HG02678 (cell line): ENCODE data around the gene MALRD1.

Experiments
- ATAC-seq: cut with Tn5 transposase; IDR thresholded peaks from one replicate; pipeline ENCODE4 v1.9.1; 2021; ENCODE audit warnings: mild to moderate bottlenecking, moderate library complexity; ENCODE audit not compliant: unreplicated experiment

MALRD1 gene

DNA sequence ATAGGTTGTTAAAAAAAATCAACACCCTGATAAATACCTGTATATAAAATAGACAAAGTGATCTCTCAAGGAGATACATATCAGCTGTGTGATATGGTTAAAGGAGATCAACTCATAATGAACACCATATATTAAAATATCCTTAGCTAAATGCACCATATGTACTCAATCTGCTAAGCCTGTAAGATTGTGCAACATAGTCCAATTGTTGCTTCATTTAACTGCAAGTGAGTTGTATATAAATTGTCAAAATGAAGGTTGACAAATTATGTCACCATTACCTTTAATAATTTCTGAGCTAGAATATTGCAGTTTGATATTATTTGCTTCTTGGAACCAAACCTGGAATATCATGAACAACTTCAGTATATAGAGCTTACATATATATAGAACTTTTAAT, 283.7 kb downstream of the MALRD1 start:
- no peak for ATAC-seq

DNA sequence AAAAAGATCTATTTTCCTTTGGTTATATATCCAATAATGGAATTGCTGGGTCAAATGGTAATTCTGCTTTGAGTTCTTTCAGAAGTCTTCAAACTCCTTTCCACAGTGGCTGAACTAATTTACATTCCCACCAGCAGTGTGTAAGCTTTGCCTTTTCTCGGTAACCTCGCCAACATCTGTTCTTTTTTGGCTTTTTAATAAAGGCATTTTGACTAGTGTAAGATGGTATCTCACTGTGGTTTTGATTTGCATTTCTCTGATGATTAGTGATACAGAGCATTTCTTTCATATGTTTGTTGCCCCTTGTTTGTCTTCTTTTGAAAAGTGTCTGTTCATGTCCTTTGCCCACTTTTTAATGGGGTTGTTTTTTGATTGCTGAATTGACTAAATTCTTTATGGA, 285.0 kb downstream of the MALRD1 start:
- ATAC-seq = no peak

DNA sequence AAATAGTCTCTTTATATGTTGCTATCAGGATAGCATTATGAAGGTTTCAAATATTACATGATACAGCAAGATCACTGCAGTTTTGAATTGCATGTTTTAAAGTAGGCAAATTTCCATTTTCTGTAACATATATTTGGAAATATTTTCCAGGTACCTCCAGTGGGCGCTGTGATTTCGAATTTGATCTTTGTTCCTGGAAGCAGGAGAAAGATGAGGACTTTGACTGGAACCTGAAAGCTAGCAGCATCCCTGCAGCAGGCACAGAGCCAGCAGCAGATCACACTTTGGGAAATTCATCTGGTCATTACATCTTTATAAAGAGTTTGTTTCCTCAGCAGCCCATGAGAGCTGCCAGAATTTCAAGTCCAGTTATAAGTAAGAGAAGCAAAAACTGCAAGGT, 299.0 kb downstream of the MALRD1 start:
- ATAC-seq = no peak

DNA sequence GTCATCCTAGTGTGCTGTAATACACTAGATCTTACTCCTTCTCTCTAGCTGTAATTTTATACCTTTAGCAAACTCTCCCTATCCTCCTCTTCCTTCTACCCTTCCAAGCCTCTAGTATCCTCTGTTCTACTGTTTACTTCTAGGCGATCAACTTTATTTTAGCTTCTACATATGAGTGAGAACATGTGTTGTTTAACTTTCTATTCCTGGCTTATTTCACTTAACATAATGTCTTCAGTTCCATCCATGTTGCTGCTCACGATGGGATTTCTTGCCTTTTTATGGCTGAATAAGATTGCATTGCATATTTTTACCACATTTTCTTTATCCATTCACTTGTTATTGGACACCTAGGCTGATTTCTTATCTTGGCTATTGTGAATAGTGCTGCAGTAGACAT, 318.6 kb downstream of the MALRD1 start:
- no peak for ATAC-seq

DNA sequence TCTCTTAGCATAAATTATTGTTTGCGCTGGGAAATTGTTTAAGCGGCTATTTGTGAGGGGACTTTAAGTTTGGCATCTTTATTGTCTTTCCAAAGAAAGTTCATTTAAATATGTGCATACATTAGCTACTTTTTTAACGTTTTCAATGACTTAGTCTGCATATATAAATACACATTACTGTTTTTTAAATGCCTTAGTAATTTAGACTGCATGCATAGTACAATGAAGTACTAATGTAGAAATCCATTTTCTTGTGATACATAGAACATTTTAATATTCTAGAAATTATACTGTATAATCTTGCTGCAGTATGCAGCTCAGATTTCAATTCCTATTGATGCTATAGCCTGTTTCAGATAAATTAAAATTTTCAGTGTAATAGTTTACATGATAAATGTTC, 325.4 kb downstream of the MALRD1 start:
- ATAC-seq = no peak

DNA sequence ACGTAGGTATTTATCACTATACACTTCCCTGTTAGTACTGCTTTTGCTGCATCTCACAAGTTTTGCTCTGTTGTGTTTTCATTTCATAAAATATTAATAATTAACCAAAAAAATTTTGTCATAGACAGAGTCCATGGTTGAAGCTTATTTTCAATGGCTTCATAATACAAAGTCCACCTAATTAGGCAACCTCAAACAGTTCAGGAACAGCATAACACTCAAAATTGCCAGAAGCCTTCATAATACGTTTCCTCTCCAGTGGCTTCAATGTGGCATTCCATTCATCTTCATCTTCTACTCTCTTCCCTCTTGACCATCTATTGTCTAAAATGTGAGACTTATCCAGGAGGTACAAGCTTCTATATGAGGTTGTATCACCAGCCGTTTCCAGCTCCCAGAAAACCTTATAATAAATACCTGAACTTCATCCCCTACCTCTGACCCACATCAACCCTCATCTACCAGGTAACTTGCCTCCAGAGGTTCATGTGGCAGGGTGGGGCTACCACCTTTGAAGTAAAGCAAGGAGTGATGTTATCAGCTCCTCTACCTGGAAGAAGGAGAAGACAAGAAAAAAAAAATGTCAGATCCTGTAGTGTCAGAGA, 337.3 kb downstream of the MALRD1 start:
- no peak for ATAC-seq

DNA sequence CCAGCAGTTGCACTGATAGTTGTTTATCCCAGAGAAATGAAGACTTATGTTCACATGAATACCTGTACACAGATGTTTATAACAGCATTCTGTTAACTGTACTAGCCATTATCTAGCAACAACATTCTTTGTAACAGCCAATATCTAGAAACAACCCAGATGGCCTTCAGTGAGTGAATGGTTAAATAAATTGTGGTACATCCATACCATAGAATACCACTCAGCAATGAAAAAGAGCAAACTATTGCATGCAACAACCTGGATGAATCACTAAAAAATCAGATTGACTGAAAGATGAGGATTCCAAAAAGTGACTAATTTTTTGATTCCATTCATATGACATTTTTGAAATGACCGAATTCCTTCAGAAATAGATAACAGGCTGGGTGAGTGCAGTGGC, 360.3 kb downstream of the MALRD1 start:
- no peak for ATAC-seq

DNA sequence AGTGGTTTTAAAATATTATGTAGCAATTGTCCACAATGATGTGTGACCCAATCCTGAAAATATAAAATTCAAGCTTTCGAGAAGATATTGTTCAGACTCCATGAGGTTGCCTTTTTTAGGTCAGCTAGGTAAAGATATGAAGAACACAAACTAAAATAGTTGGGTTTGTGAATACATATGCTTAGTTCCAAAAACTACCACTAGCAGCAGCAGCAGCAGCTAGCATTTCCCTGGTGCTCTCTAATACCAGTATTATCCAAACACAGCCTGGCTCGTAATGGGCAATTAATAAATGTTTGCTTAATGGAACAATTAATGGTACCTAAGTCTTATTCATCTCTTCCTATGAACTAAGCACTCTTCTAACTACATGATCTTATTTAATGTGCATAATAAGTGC, 362.5 kb downstream of the MALRD1 start:
- no peak for ATAC-seq

DNA sequence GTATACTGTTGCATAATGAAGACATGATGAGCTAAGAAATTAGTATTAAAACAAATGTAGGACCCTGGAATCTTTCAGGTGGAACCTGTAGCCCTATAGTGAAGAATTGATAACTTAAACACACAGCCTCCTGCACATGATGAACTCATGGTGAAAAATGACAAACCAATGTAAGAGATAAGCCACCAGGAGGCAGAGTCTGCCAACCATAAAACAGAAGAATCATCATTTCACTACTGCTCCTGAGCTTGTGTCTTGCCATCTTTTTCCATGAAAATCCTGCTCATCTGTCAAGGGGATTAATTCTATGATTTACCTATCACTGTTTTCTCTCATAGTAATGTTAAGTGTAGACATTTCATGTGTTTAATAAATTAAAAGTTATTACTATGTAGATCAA, 363.9 kb downstream of the MALRD1 start:
- no peak for ATAC-seq

DNA sequence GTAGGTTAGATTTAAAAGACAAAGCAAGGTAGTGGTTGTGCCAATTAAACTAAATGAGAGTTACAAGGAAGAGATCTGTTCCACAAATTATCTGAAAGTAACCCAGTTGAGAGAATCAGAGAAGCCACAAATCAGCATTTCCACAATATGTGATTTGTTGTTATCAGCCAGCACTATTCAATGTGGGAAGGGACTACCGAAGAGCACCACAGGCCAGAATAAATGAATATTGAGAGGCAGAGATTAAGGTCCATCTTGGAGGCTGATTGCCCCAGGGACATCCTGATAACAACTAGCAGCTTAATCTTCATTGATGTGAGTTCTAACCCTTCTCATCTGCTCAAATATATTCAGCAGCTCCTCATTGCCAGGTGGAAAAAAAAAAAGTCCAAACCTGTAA, 367.6 kb downstream of the MALRD1 start:
- no peak for ATAC-seq

DNA sequence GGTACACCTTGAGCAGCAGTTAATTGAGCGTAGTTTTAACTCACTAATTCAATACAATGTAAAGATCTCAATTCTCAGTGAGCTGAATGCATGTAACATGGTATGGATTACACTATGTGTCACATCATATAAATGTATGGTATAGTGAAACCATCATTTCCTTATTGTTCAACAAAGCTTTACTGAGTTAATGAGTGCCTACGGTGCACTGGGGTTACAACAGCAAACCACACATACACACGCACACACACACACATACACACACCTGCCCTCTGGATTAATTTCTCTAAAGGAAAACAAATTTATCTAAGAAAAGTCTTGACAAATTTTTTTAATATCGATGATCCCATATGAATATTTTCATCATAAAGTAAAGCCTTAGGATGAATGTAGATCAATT, 369.1 kb downstream of the MALRD1 start:
- no peak for ATAC-seq

DNA sequence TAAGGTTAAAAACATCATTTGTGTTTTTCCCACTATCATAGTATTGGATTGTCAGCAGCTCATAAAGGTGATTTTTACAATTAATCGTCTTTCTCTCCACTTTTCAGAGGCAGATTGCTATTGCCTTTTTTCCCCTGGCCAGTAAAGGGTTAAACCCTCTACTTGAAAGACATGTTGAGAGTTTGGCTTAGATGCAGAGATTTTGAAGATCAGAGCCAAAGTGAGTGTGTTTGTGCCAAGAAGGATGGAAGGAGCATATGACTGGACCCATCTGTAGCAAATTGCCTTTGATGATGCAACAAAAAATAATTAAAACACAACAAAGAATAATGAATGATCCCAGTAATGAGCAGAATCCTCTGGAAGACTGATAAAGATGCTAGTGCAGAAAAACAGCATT, 373.1 kb downstream of the MALRD1 start:
- ATAC-seq = no peak

DNA sequence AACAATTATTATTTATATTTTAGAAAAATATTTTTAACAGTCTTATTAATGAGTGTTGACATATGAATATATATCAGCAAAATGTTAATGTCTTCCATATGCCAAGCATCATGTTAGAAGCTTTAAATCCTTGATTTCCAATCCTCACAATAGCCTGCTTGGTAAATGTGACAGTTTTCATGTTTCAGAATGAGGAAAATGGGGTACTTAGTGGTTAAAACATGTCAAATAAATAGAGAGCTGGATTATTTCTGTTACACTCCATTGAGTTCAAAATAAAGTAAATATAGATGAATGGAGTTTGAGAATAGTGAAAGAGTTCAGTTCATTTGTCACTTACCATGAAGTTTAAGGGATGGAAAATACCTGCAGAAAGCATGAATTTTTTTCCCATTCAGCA, 377.4 kb downstream of the MALRD1 start:
- ATAC-seq = no peak

DNA sequence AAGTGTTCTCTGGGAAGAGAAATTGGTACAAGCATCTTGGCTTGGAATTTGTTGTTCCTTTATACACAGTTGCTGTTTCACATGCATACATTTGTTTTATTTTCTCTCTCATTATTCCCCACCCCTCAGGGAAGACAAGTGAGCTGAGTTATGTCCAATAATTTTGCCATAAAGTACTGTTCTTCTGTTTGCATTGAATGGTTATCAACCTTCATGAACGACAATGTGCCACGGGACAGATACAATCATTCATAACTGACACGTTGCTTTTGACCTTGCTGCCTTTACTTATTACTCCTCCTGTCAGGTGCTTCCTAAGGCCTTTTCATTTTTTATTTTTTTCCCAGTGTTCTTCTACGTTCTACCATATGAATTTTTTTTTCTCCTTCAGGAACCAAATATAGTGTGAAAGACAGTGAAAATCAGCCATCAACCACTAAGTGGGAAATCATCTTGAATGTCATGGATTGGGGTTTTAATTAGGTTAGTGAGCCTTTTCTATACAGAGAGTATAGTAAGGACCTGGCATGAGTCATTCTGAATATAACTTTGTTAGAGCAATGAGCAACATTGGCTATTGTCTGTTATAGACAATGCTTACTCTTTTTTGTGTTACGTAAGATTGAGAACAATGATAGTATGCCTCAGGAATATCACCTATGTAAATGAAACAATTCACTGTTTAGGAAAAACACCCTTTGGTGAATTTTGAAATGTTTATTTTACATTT, 383.2 kb downstream of the MALRD1 start:
- no peak for ATAC-seq

DNA sequence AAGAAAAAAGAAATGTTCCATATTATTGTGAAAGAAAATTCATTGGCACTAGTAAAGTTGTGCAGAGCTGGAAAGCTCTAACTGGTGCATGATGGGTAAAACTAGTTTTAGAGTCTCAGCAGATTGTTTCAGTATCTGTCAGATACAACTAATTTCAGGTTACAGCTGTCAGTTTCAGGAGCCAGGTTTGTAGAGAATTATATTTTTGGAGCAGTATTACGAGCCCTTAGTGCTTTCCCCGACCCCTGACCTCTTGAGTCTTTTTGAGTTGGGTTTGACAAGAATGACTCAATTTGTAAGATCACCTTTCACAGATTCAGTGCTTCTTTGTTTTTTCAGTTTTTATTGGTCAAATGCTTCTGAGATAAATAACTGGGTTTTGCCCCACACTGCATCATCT, 401.3 kb downstream of the MALRD1 start:
- no peak for ATAC-seq

DNA sequence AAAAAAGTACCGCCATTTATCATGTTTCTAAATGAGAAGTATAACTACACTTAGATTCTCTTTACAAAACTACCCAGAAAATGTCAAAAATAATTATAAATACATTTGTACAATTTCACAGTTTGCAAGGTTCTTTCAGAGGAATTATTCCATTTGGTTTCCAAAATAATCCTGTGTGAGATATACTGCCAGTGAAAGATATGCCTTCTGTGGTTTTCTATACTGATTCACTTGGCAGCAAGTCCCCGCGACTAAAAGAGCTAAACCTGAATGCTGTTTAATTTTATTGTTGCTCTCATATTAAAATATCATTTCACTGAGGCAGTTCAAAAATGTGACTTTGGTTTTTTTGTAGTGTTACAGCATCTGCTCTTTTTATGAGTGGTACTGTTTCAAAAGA, 402.8 kb downstream of the MALRD1 start:
- no peak for ATAC-seq

DNA sequence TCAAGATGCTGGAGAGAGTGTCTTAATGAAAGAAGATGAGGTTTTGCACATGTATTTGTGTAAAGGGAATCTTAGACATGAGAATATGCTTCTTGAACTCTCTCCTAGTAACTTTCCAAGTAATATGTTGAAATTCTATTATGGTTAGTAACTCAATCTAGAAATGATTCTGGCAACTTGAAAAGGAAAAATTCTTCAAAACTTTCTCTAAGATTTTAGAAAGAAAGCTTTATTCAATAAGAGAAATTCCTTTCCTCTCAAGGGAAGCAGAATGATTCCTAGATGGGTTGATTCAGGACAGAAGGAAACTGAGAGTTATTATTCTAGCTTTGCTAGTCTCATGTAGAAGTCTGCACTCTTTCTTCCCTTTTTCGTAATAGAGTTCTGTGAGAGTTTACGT, 403.3 kb downstream of the MALRD1 start:
- ATAC-seq = no peak

DNA sequence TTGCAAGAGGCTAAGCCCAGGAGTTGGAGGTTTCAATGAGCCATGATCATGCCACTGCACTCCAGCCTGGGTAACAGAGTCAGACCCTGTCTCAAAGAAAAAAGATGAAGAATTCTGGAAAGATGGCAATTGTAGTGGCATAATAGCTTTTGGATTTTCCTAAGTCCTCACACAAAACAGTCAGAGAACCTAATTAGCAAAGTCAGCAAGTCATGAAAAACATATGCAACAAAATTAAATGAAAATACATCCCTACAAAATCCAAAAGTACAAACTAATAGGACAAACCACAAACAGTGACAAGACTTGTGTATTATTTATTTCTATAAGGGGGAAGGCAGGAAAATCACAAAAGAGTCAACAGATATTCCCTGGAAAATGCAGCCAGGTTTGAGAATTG, 405.4 kb downstream of the MALRD1 start:
- ATAC-seq = no peak

DNA sequence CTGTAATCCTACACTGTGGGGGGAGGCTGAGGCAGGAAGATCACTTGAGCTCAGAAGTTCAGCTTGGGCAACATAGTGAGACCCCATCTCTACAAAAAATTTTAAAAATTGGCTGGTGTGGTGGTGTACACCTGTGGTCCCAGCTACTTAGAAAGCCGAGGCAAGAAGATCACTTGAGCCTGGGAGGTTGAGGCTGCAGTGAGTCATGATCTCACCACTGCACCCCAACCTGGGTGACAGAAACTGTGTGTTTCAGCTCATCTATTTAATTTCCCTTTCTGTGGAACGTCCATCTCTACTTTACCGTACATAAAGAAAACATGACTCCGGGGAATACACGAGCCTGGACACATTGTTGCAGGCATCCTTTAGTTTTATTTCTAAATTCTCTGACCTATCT, 413.0 kb downstream of the MALRD1 start:
- no peak for ATAC-seq

DNA sequence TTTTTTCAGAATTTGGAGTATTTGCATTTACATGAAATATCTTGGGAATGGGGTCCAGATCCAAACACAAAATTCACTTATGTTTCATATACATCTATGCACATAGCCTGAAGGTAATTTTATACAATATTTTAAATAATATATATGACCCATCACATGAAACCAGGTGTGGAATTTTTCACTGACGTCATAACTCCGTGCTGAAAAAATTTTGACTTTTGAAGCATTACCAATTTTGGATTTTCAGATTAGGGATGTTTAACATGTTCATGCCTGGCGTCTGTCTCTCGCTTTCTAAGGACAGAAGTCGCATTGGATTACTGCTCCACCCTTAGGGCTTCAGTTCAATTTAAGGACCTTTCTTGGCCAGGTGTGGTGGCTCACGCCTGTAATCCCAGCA, 418.1 kb downstream of the MALRD1 start:
- ATAC-seq = no peak

DNA sequence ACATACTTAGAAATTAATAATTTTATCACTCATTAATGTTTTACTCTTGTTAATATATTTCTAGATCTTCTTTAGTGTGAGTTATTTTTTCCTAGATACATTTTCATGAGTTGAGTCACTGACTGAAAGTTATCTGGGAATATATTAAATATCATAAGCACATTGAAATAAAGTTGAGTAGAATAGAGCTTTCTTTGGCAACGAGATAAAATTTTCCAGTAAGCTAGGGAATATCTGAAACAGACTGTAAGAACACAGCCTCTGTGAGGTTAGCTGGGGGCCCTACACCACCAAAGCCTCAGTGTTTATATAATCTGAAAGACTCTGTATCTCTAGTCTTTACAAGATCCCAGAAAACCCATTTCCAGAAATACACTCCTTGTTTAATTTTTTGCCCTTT, 419.8 kb downstream of the MALRD1 start:
- no peak for ATAC-seq

DNA sequence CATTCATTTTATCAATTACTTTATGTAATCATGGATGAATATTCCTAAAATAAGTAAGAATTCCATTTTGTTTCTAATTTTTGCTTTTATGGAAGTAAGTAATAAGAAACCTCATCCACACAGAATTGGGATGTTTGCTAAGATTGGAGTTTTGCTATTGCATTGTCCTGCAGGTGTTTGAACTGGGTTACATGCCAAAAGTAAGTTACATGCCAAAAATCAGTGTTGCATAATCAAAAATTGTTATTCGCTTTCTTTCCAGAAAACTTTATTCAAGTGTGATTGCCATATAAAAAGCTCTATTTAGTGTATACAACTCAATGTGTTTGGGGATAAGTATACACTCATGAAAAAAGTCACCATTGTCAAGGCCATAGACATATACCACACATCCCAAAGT, 420.9 kb downstream of the MALRD1 start:
- no peak for ATAC-seq

DNA sequence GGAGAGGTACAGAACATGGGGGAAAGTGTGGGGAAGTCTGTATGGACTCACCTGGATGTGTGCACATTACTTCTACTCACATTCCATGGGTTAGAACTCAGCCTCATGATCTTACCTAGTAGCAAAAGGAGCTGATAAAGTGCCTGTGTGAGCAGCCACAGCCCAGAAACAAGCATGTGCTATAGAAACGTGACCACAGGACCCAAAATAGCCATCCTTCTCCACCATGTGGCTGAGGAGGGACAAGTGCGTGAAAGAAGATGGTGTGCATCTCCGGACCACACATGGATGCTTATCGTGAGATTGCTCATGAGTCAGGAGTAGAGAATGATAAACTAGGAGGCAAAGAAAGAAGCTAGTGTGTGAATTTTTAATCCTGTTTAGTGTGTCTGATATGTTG, 431.3 kb downstream of the MALRD1 start:
- no peak for ATAC-seq
